Measurements from ENCODE around the gene SCYL3. TPM values are rescaled to one million over a fixed set of nuclear protein-coding genes. Genes with fewer than 3 reads are reported as not detected.
"Not testable (repeated sequence)": the region's sequence is repeated elsewhere in the genome, so short reads cannot be mapped to it uniquely, and the experiment has no call there.

SCYL3 gene
- total RNA-seq, 1 experiment from 2014 or later, result 7.8 TPM

- peaks cover 56% of the 10 kb centered on the region for H3K36me3 ChIP-seq (ENCODE audit: low read depth)
- no peak for DNase-seq
- TF ChIP-seq EZH2 (IDR thresholded peaks at IDR 0.05; ENCODE audit: low read depth), result no peak
- no peak for TF ChIP-seq CTCF (conservative IDR thresholded peaks at IDR 0.05)
- intact Hi-C loops (cut with micrococcal nuclease; ENCODE audit: unreplicated experiment), result no loop called here
- no peak overlapping the region for H3K27ac ChIP-seq
- no peaks in the 10 kb centered on the region for H3K27me3 ChIP-seq (ENCODE audit: insufficient read depth, low read depth)
- H3K9me2 ChIP-seq (ENCODE audit: insufficient read depth), result no peaks in the 10 kb centered on the region
- no peak overlapping the region for H3K4me3 ChIP-seq
- ChIA-PET POLR2A (ENCODE audit: unreplicated experiment) (no interaction called here), CTCF (no interaction called here)
- H3F3A ChIP-seq (ENCODE audit: insufficient read depth, low read depth), result no peaks in the 10 kb centered on the region
- H3K4me1 ChIP-seq (replicated peaks; ENCODE audit: insufficient read depth), result 0 out of 2 replicates have a peak, but pooled peaks cover 3% of the 10 kb centered on the region
- peaks cover 6% of the 10 kb centered on the region; the same call in 1 of the 2 replicates for H3K9me3 ChIP-seq (ENCODE audit: insufficient read depth, low read depth)
- no peak overlapping the region for H2AFZ ChIP-seq
- no peaks in the 10 kb centered on the region for H4K20me1 ChIP-seq (ENCODE audit: insufficient read depth)
- H3K79me2 ChIP-seq (ENCODE audit: low read depth), result no peaks in the 10 kb centered on the region
- BruUV-seq (replicated peaks), result no TSS peak
- H3K4me2 ChIP-seq, result no peak overlapping the region
Measured at GRCh38 chr1:169874229-169874628, 19.5 kb downstream of the SCYL3 start.

- ChIA-PET CTCF (no interaction called here), POLR2A (ENCODE audit: unreplicated experiment) (interaction anchor here (0.6 kb wide), 1 partner anchor 380 kb away, joined by 4 read pairs; no protein-coding TSS in a partner anchor)
- no TSS peak for BruUV-seq (replicated peaks)
- TF ChIP-seq EZH2 (IDR thresholded peaks at IDR 0.05; ENCODE audit: low read depth), result no peak
- no peak overlapping the region for H3K4me2 ChIP-seq
- H4K20me1 ChIP-seq (ENCODE audit: insufficient read depth), result no peaks in the 10 kb centered on the region
- intact Hi-C loops (cut with micrococcal nuclease; ENCODE audit: unreplicated experiment), result no loop called here
- H3K4me3 ChIP-seq, result no peak overlapping the region
- H3K9me2 ChIP-seq (ENCODE audit: insufficient read depth), result no peaks in the 10 kb centered on the region
- no peaks in the 10 kb centered on the region for H3F3A ChIP-seq (ENCODE audit: insufficient read depth, low read depth)
- peaks cover 57% of the 10 kb centered on the region for H3K36me3 ChIP-seq (ENCODE audit: low read depth)
- H2AFZ ChIP-seq, result no peak overlapping the region
- no peak overlapping the region for H3K27ac ChIP-seq
- DNase-seq, result no peak
- no peaks in the 10 kb centered on the region for H3K27me3 ChIP-seq (ENCODE audit: insufficient read depth, low read depth)
- H3K4me1 ChIP-seq (replicated peaks; ENCODE audit: insufficient read depth), result 0 out of 2 replicates have a peak, but pooled peaks cover 4% of the 10 kb centered on the region
- no peaks in the 10 kb centered on the region for H3K79me2 ChIP-seq (ENCODE audit: low read depth)
- peaks cover 6% of the 10 kb centered on the region; the same call in 1 of the 2 replicates for H3K9me3 ChIP-seq (ENCODE audit: insufficient read depth, low read depth)
Measured at GRCh38 chr1:169873582-169874199, 20.0 kb downstream of the SCYL3 start.

GRCh38 chr1:169872906-169873305 lies 20.8 kb downstream of the SCYL3 start:
- no peak overlapping the region for H3K27ac ChIP-seq
- no peaks in the 10 kb centered on the region for H3K27me3 ChIP-seq (ENCODE audit: insufficient read depth, low read depth)
- intact Hi-C loops (cut with micrococcal nuclease; ENCODE audit: unreplicated experiment), result no loop called here
- H3K4me2 ChIP-seq, result no peak overlapping the region
- no TSS peak for BruUV-seq (replicated peaks)
- peaks cover 57% of the 10 kb centered on the region for H3K36me3 ChIP-seq (ENCODE audit: low read depth)
- no peak overlapping the region for H3K4me3 ChIP-seq
- no peak for DNase-seq
- no peaks in the 10 kb centered on the region for H3F3A ChIP-seq (ENCODE audit: insufficient read depth, low read depth)
- no peaks in the 10 kb centered on the region for H3K9me2 ChIP-seq (ENCODE audit: insufficient read depth)
- H3K9me3 ChIP-seq (ENCODE audit: insufficient read depth, low read depth), result peaks cover 6% of the 10 kb centered on the region; the same call in 1 of the 2 replicates
- TF ChIP-seq EZH2 (IDR thresholded peaks at IDR 0.05; ENCODE audit: low read depth) (no peak), CTCF (conservative IDR thresholded peaks at IDR 0.05) (no peak)
- H3K4me1 ChIP-seq (replicated peaks; ENCODE audit: insufficient read depth), result 0 out of 2 replicates have a peak, but pooled peaks cover 4% of the 10 kb centered on the region
- no peak overlapping the region for H2AFZ ChIP-seq
- no peaks in the 10 kb centered on the region; the same call in 1 of the 2 replicates for H4K20me1 ChIP-seq (ENCODE audit: insufficient read depth)
- H3K79me2 ChIP-seq (ENCODE audit: low read depth), result no peaks in the 10 kb centered on the region
- POLR2A ChIA-PET (ENCODE audit: unreplicated experiment), result interaction anchor here (0.6 kb wide), 1 partner anchor 380 kb away, joined by 4 read pairs; no protein-coding TSS in a partner anchor
- CTCF ChIA-PET, result no interaction called here

- H3K9me2 ChIP-seq (ENCODE audit: insufficient read depth); H3K27me3 ChIP-seq (ENCODE audit: insufficient read depth, low read depth); intact Hi-C loops (cut with micrococcal nuclease; ENCODE audit: unreplicated experiment); H3F3A ChIP-seq (ENCODE audit: insufficient read depth, low read depth); DNase-seq; H3K4me2 ChIP-seq; BruUV-seq (replicated peaks); H3K9me3 ChIP-seq (ENCODE audit: insufficient read depth, low read depth); H3K27ac ChIP-seq; H2AFZ ChIP-seq; H3K79me2 ChIP-seq (ENCODE audit: low read depth); POLR2A ChIA-PET (ENCODE audit: unreplicated experiment); H3K4me1 ChIP-seq (replicated peaks; ENCODE audit: insufficient read depth); H4K20me1 ChIP-seq (ENCODE audit: insufficient read depth); H3K4me3 ChIP-seq: not testable (repeated sequence)
- CTCF ChIA-PET, result interaction anchor here (0.6 kb wide), 1 partner anchor 827 kb away, joined by 3 read pairs; no protein-coding TSS in a partner anchor
- peaks cover 58% of the 10 kb centered on the region for H3K36me3 ChIP-seq (ENCODE audit: low read depth)
Measured at GRCh38 chr1:169871988-169872387, 21.7 kb downstream of the SCYL3 start.

All from PC-9 (cell line).